ENCODE results near the gene SLC22A1. TPM values are rescaled to one million over a fixed set of nuclear protein-coding genes. Genes with fewer than 3 reads are reported as not detected.

The SLC22A1 gene
- total and polyA plus RNA-seq, 2 of the 8 experiments (the other 6 are each of a cell fraction or from before 2014, with no cell fraction given) = 0.12 to 0.45 TPM

DNA sequence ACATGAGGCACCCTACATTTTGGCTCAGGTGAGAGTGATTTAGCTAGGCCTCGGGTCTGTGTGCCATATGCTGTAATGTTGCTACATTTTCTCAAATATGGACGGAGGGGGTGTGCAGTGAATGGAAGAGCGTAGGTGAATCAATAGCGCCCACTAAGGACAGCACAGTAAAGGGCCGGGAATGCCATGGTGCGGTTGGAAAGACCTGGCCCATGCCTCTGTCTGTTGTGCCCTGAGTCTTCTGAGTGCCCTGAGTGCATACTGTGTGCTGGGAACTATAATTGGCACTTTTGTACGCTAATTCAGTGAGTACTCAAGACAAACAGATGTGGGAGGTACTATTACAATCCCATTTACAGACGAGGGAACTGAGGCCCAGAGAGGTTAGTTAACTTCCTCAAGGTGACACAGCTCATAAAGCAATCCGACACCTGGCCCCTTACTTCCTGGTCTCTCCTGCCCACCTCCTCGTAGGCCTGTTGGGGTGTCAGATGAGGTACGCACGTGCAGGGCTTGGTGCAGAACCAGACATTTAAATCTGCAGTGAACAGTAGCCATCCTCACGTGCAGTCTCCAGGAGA is 17.3 kb downstream of the SLC22A1 start (continued):
- TF ChIP-seq, protein P1, sequence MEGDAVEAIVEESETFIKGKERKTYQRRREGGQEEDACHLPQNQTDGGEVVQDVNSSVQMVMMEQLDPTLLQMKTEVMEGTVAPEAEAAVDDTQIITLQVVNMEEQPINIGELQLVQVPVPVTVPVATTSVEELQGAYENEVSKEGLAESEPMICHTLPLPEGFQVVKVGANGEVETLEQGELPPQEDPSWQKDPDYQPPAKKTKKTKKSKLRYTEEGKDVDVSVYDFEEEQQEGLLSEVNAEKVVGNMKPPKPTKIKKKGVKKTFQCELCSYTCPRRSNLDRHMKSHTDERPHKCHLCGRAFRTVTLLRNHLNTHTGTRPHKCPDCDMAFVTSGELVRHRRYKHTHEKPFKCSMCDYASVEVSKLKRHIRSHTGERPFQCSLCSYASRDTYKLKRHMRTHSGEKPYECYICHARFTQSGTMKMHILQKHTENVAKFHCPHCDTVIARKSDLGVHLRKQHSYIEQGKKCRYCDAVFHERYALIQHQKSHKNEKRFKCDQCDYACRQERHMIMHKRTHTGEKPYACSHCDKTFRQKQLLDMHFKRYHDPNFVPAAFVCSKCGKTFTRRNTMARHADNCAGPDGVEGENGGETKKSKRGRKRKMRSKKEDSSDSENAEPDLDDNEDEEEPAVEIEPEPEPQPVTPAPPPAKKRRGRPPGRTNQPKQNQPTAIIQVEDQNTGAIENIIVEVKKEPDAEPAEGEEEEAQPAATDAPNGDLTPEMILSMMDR (IDR thresholded peaks at IDR 0.05; ENCODE audit: control extremely low read depth in 1 of 3, insufficient read depth in 1 of 3, low read depth in 1 of 3, low read length in 3 of 3) = peak; percentile 5 to 26 (median 6); a peak in 2 of 4 replicates
- TF ChIP-seq SP2 (IDR thresholded peaks at IDR 0.05; ENCODE audit: low read length) = no peak
- no peak for TF ChIP-seq RXRA (IDR thresholded peaks at IDR 0.05; ENCODE audit: insufficient read depth, low read depth, low read length)
- peak; percentile 70; the same call in 1 of the 2 replicates for TF ChIP-seq KDM1A (IDR thresholded peaks at IDR 0.05; ENCODE audit: borderline replicate concordance, low read length)
- TF ChIP-seq SIRT6 (IDR thresholded peaks at IDR 0.05; ENCODE audit: low read length) = no peak
- no peak for TF ChIP-seq MAFK (IDR thresholded peaks at IDR 0.05; ENCODE audit: low read depth, low read length)
- TF ChIP-seq, protein P2, sequence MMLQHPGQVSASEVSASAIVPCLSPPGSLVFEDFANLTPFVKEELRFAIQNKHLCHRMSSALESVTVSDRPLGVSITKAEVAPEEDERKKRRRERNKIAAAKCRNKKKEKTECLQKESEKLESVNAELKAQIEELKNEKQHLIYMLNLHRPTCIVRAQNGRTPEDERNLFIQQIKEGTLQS (IDR thresholded peaks at IDR 0.05; ENCODE audit: insufficient read depth, low read depth, low read length) = no peak
- no peak for TF ChIP-seq GTF2F1 (IDR thresholded peaks at IDR 0.05; ENCODE audit: borderline replicate concordance, low read depth, low read length)
- TF ChIP-seq TEAD4 (IDR thresholded peaks at IDR 0.05; ENCODE audit: low read depth, low read length) = no peak
- no peak for TF ChIP-seq MAX (IDR thresholded peaks at IDR 0.05)
- TF ChIP-seq RAD21 (IDR thresholded peaks at IDR 0.05 in 1 of 2, conservative IDR thresholded peaks at IDR 0.05 in 1 of 2; ENCODE audit: low read depth in 2 of 2, low read length in 2 of 2) = peak in 1 of 2 experiments; percentile 8; a peak in 1 of 4 replicates
- no peak for TF ChIP-seq YY1 (IDR thresholded peaks at IDR 0.05; ENCODE audit: low read depth, low read length)
- no peak for TF ChIP-seq HDAC2 (IDR thresholded peaks at IDR 0.05; ENCODE audit: borderline replicate concordance in 1 of 2, low read depth in 2 of 2, low read length in 2 of 2)
- no peak for TF ChIP-seq JUND (IDR thresholded peaks at IDR 0.05; ENCODE audit: low read length)
